Measurements from ENCODE around the gene PLSCR2.

DNA sequence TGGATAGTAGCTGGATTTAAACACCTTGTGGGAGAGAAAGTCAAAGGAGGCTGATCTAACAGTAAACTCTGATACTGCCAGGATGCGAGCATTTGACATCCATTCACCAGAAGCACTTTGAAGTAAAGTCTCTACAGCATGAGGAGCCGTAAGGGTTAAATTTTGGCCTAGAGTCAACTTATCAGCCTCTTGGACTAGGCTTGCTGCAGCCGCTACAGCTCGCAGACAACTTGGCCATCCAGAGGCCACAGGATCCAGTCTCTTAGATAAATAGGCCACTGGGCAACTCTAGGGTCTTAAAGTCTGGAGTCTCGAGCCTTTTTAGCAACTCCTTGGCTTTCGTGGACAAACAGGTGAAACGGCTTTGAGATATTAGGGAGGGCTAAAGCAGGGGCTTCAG is 61.4 kb downstream of the PLSCR2 start:
- TF ChIP-seq POLR2A (IDR thresholded peaks at IDR 0.05; ENCODE audit: low read depth, low read length) (no peak), EZH2 (IDR thresholded peaks at IDR 0.05; ENCODE audit: borderline replicate concordance, control insufficient read depth, low read depth, low read length) (no peak)
- TF ChIP-seq, protein P1, sequence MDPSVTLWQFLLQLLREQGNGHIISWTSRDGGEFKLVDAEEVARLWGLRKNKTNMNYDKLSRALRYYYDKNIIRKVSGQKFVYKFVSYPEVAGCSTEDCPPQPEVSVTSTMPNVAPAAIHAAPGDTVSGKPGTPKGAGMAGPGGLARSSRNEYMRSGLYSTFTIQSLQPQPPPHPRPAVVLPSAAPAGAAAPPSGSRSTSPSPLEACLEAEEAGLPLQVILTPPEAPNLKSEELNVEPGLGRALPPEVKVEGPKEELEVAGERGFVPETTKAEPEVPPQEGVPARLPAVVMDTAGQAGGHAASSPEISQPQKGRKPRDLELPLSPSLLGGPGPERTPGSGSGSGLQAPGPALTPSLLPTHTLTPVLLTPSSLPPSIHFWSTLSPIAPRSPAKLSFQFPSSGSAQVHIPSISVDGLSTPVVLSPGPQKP (IDR thresholded peaks at IDR 0.05; ENCODE audit: low read depth, low read length), result no peak
- TF ChIP-seq, protein P2, sequence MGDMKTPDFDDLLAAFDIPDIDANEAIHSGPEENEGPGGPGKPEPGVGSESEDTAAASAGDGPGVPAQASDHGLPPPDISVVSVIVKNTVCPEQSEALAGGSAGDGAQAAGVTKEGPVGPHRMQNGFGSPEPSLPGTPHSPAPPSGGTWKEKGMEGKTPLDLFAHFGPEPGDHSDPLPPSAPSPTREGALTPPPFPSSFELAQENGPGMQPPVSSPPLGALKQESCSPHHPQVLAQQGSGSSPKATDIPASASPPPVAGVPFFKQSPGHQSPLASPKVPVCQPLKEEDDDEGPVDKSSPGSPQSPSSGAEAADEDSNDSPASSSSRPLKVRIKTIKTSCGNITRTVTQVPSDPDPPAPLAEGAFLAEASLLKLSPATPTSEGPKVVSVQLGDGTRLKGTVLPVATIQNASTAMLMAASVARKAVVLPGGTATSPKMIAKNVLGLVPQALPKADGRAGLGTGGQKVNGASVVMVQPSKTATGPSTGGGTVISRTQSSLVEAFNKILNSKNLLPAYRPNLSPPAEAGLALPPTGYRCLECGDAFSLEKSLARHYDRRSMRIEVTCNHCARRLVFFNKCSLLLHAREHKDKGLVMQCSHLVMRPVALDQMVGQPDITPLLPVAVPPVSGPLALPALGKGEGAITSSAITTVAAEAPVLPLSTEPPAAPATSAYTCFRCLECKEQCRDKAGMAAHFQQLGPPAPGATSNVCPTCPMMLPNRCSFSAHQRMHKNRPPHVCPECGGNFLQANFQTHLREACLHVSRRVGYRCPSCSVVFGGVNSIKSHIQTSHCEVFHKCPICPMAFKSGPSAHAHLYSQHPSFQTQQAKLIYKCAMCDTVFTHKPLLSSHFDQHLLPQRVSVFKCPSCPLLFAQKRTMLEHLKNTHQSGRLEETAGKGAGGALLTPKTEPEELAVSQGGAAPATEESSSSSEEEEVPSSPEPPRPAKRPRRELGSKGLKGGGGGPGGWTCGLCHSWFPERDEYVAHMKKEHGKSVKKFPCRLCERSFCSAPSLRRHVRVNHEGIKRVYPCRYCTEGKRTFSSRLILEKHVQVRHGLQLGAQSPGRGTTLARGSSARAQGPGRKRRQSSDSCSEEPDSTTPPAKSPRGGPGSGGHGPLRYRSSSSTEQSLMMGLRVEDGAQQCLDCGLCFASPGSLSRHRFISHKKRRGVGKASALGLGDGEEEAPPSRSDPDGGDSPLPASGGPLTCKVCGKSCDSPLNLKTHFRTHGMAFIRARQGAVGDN (IDR thresholded peaks at IDR 0.05), result no peak

All from GM12878 (cell line).